ENCODE results near the gene NT5DC2. TPM values are rescaled to one million over a fixed set of nuclear protein-coding genes. Genes with fewer than 3 reads are reported as not detected.

Gene NT5DC2
- total RNA-seq, 1 experiment from 2014 or later: 215 TPM

GRCh38 chr3:52544937-52545336, 11.3 kb upstream of the NT5DC2 start:
- intact Hi-C loops (cut with micrococcal nuclease; ENCODE audit: unreplicated experiment): no loop called here
- DNase-seq: no peak
- Histone ChIP-seq H3K27me3 (ENCODE audit: insufficient read depth, low read depth) (no peaks in the 10 kb centered on the region), H3K9me3 (ENCODE audit: insufficient read depth, low read depth) (no peaks in the 10 kb centered on the region), H3K4me1 (replicated peaks; ENCODE audit: insufficient read depth) (no peaks in the 10 kb centered on the region), H3K79me2 (ENCODE audit: low read depth) (0 out of 2 replicates have a peak, but pooled peaks cover 4% of the 10 kb centered on the region), H3K4me2 (no peak overlapping the region), H3K9me2 (ENCODE audit: insufficient read depth) (no peaks in the 10 kb centered on the region), H4K20me1 (ENCODE audit: insufficient read depth) (no peaks in the 10 kb centered on the region), H3K4me3 (no peak overlapping the region), H3K27ac (no peak overlapping the region), H3F3A (ENCODE audit: insufficient read depth, low read depth) (peaks cover 16% of the 10 kb centered on the region), H3K36me3 (ENCODE audit: low read depth) (no peaks in the 10 kb centered on the region), H2AFZ (no peak overlapping the region)
- TF ChIP-seq, protein P1, sequence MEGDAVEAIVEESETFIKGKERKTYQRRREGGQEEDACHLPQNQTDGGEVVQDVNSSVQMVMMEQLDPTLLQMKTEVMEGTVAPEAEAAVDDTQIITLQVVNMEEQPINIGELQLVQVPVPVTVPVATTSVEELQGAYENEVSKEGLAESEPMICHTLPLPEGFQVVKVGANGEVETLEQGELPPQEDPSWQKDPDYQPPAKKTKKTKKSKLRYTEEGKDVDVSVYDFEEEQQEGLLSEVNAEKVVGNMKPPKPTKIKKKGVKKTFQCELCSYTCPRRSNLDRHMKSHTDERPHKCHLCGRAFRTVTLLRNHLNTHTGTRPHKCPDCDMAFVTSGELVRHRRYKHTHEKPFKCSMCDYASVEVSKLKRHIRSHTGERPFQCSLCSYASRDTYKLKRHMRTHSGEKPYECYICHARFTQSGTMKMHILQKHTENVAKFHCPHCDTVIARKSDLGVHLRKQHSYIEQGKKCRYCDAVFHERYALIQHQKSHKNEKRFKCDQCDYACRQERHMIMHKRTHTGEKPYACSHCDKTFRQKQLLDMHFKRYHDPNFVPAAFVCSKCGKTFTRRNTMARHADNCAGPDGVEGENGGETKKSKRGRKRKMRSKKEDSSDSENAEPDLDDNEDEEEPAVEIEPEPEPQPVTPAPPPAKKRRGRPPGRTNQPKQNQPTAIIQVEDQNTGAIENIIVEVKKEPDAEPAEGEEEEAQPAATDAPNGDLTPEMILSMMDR (conservative IDR thresholded peaks at IDR 0.05): no peak
- no peak for TF ChIP-seq EZH2 (IDR thresholded peaks at IDR 0.05; ENCODE audit: low read depth)
- BruUV-seq (replicated peaks): no TSS peak
- ChIA-PET CTCF (interaction anchor here (0.6 kb wide), 1 partner anchor 8 kb away, joined by 6 read pairs; no protein-coding TSS in a partner anchor), POLR2A (ENCODE audit: unreplicated experiment) (no interaction called here)

- peaks cover 5% of the 10 kb centered on the region; the same call in 1 of the 2 replicates for H4K20me1 ChIP-seq (ENCODE audit: insufficient read depth)
- H2AFZ ChIP-seq: no peak overlapping the region
- DNase-seq: no peak
- no peaks in the 10 kb centered on the region for H3K36me3 ChIP-seq (ENCODE audit: low read depth)
- H3K79me2 ChIP-seq (ENCODE audit: low read depth): peaks cover 33% of the 10 kb centered on the region
- no peaks in the 10 kb centered on the region for H3K9me2 ChIP-seq (ENCODE audit: insufficient read depth)
- no peak overlapping the region for H3K4me2 ChIP-seq
- no peak overlapping the region for H3K4me3 ChIP-seq
- no TSS peak for BruUV-seq (replicated peaks)
- TF ChIP-seq, protein P1 (conservative IDR thresholded peaks at IDR 0.05): no peak
- no peak for TF ChIP-seq EZH2 (IDR thresholded peaks at IDR 0.05; ENCODE audit: low read depth)
- H3K9me3 ChIP-seq (ENCODE audit: insufficient read depth, low read depth): no peaks in the 10 kb centered on the region
- peaks cover 9% of the 10 kb centered on the region; the same call in 1 of the 2 replicates for H3F3A ChIP-seq (ENCODE audit: insufficient read depth, low read depth)
- ChIA-PET CTCF (no interaction called here), POLR2A (ENCODE audit: unreplicated experiment) (no interaction called here)
- no peaks in the 10 kb centered on the region for H3K27me3 ChIP-seq (ENCODE audit: insufficient read depth, low read depth)
- intact Hi-C loops (cut with micrococcal nuclease; ENCODE audit: unreplicated experiment): no loop called here
- peaks cover 21% of the 10 kb centered on the region for H3K4me1 ChIP-seq (replicated peaks; ENCODE audit: insufficient read depth)
- H3K27ac ChIP-seq: no peak overlapping the region
Observed at GRCh38 chr3:52541050-52541449, 7.4 kb upstream of the NT5DC2 start.

DNA sequence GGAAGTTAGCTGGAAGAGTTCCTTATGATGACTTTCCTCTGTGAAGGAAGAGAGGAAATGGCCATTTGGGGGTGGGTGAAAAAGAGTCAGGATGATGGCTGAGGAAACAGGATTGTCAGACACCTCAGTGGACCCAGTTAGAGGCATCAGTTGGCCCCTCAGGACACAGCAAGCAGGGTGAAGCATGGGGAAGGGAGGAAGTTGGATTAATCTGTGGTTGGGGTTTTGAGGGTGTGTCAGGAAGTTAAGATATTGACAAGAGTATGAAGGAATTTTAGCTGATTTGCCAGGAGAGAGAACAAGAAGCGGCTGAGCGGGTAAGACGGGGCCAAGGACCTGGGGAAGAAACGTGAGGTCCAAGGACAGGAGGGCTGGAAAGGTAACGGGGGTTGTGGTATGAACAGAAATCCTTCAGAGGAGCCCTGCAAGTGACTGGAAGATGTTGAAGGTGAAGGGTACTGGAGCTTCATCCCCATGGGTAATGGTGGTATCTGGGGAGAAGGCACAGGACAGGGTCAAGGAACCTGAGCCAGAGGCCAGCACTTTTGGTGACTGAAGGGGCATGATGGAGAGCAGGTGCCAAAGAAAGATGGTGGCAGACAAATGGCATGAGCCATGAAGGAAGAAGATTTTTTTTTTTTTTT, 5.5 kb upstream of the NT5DC2 start:
- Histone ChIP-seq H3K9me2 (ENCODE audit: insufficient read depth) (no peaks in the 10 kb centered on the region), H3K79me2 (ENCODE audit: low read depth) (peaks cover 33% of the 10 kb centered on the region), H2AFZ (no peak overlapping the region), H3K27ac (no peak overlapping the region), H4K20me1 (ENCODE audit: insufficient read depth) (peaks cover 5% of the 10 kb centered on the region; the same call in 1 of the 2 replicates), H3K27me3 (ENCODE audit: insufficient read depth, low read depth) (no peaks in the 10 kb centered on the region), H3K4me3 (no peak overlapping the region), H3K4me2 (peak overlapping the region; percentile 100; the same call in 1 of the 2 replicates), H3K4me1 (replicated peaks; ENCODE audit: insufficient read depth) (peaks cover 21% of the 10 kb centered on the region), H3K9me3 (ENCODE audit: insufficient read depth, low read depth) (no peaks in the 10 kb centered on the region), H3F3A (ENCODE audit: insufficient read depth, low read depth) (peaks cover 22% of the 10 kb centered on the region; the same call in 1 of the 2 replicates), H3K36me3 (ENCODE audit: low read depth) (no peaks in the 10 kb centered on the region)
- no TSS peak for BruUV-seq (replicated peaks)
- intact Hi-C loops (cut with micrococcal nuclease; ENCODE audit: unreplicated experiment): no loop called here
- CTCF ChIA-PET: no interaction called here
- TF ChIP-seq, protein P1 (conservative IDR thresholded peaks at IDR 0.05): no peak
- no peak for TF ChIP-seq EZH2 (IDR thresholded peaks at IDR 0.05; ENCODE audit: low read depth)
- DNase-seq: no peak
- POLR2A ChIA-PET (ENCODE audit: unreplicated experiment): no interaction called here

Data from PC-9 (cell line).